Neural progenitor cell (in vitro differentiated cells): ENCODE data around the gene ZNF341. TPM values are rescaled to one million over a fixed set of nuclear protein-coding genes. Genes with fewer than 3 reads are reported as not detected.

Source experiments
- DNase-seq: peaks from one replicate; pipeline ENCODE4 v3.0.0-alpha.2; 2016; ENCODE audit warnings: low spot score
- H2AFZ ChIP-seq: fragments of 200-600 bp; sonication (generic); replicated peaks from 2 replicates; pipeline ENCODE4 v1.6.1; 2016; ENCODE audit warnings: antibody characterized with exemption
- H3F3A ChIP-seq: fragments of 200-600 bp; sonication (generic); 2 replicates; pipeline ENCODE4 v1.6.1; 2016; ENCODE audit warnings: antibody characterized with exemption, low read depth
- H3K27ac ChIP-seq: fragments of 200-600 bp; sonication (generic); 2 replicates; pipeline ENCODE4 v1.5.1; 2016; ENCODE audit warnings: mild to moderate bottlenecking
- H3K27me3 ChIP-seq: fragments of 200-600 bp; sonication (generic); 2 replicates; pipeline ENCODE4 v1.6.1; 2016; ENCODE audit warnings: mild to moderate bottlenecking, moderate library complexity
- H3K36me3 ChIP-seq: fragments of 200-600 bp; sonication (generic); 2 replicates; pipeline ENCODE4 v1.5.1; 2016
- H3K4me1 ChIP-seq: fragments of 200-600 bp; sonication (generic); 2 replicates; pipeline ENCODE4 v1.6.1; 2016; ENCODE audit warnings: mixed run types
- H3K4me2 ChIP-seq: fragments of 200-600 bp; sonication (generic); 2 replicates; pipeline ENCODE4 v1.6.1; 2016
- H3K4me3 ChIP-seq: fragments of 200-600 bp; sonication (generic); 2 replicates; pipeline ENCODE4 v1.5.1; 2016
- H3K79me2 ChIP-seq: fragments of 200-600 bp; sonication (generic); 2 replicates; pipeline ENCODE4 v1.6.1; 2016; ENCODE audit warnings: low read depth
- H3K9ac ChIP-seq: fragments of 200-600 bp; sonication (generic); 2 replicates; pipeline ENCODE4 v1.6.1; 2016
- H3K9me3 ChIP-seq: fragments of 200-600 bp; sonication (generic); 2 replicates; pipeline ENCODE4 v1.5.1; 2016; ENCODE audit warnings: low read depth
- H4K20me1 ChIP-seq: fragments of 200-600 bp; sonication (generic); 2 replicates; pipeline ENCODE4 v1.6.1; 2016; ENCODE audit warnings: low read depth
- H3K27ac Mint-ChIP-seq: 3 replicates; pipeline ENCODE4 v1.8.0; 2021; ENCODE audit warnings: mixed read lengths
- H3K27me3 Mint-ChIP-seq: 2 replicates; pipeline ENCODE4 v1.8.0; 2022; ENCODE audit warnings: low read depth, mild to moderate bottlenecking, inconsistent platforms, moderate library complexity, mixed read lengths; ENCODE audit not compliant: insufficient read depth
- H3K36me3 Mint-ChIP-seq: 3 replicates; pipeline ENCODE4 v1.8.0; 2021; ENCODE audit warnings: mixed read lengths
- H3K4me1 Mint-ChIP-seq: 3 replicates; pipeline ENCODE4 v1.8.0; 2021; ENCODE audit warnings: mixed read lengths
- H3K4me3 Mint-ChIP-seq: 3 replicates; pipeline ENCODE4 v1.8.0; 2021; ENCODE audit warnings: mild to moderate bottlenecking, moderate library complexity, mixed read lengths
- H3K9me3 Mint-ChIP-seq: 3 replicates; pipeline ENCODE4 v1.8.0; 2020; ENCODE audit warnings: mixed read lengths
- CTCF ChIP-seq: fragments of 200-600 bp; sonication (generic); IDR thresholded peaks from 2 replicates; pipeline ENCODE4 v1.5.1; 2017; ENCODE audit warnings: antibody characterized with exemption, mild to moderate bottlenecking
- EZH2 ChIP-seq: fragments of 200-600 bp; sonication (generic); IDR thresholded peaks from 2 replicates; pipeline ENCODE4 v1.6.1; 2017; ENCODE audit warnings: antibody characterized with exemption, mild to moderate bottlenecking, moderate library complexity
- EZH2phosphoT487 ChIP-seq: fragments of 200-600 bp; sonication (generic); IDR thresholded peaks from 2 replicates; pipeline ENCODE4 v1.6.1; 2017; ENCODE audit warnings: antibody characterized with exemption
- total RNA-seq: library from RNA; depleted of rRNA; stranded (reverse); fragments of >200 nt; gene quantifications from 2 replicates; pipeline ENCODE4 v1.2.3, GENCODE V29; 2015; ENCODE audit warnings: low replicate concordance

ZNF341 gene
- total RNA-seq, 1 donor from 2014 or later = 0.82 TPM

DNA sequence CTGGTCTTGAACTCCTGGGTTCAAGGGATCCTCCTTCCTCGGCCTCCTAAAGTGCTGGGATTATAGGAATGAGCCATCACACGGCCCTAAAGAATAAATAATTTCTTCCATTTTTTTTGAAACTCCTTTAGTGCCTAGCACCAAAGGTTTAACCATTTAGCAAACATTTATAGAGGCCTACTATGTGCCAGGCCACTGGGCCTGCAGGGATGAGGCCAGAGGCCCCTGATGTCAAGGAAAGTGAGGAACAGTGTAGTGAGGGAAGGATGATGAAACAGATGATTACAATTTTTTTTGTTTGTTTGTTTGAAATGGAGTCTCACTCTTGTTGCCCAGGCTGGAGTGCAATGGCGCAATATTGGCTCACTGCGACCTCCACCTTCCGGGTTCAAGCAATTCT is 33.8 kb downstream of the ZNF341 start:
- no peaks in the 10 kb centered on the region for H3K9me3 Mint-ChIP-seq
- no peak overlapping the region for H3K4me3 Mint-ChIP-seq
- no peak overlapping the region for H2AFZ ChIP-seq
- H3K27ac ChIP-seq = no peak overlapping the region
- H3K27me3 ChIP-seq = no peaks in the 10 kb centered on the region
- no peaks in the 10 kb centered on the region for H3K4me1 Mint-ChIP-seq
- H3K27ac Mint-ChIP-seq = no peak overlapping the region
- H3K27me3 Mint-ChIP-seq = peaks cover 2% of the 10 kb centered on the region
- TF ChIP-seq EZH2phosphoT487 (no peak), EZH2 (no peak), CTCF (no peak)
- H3K36me3 ChIP-seq = no peaks in the 10 kb centered on the region
- no peaks in the 10 kb centered on the region for H3K9me3 ChIP-seq
- no peaks in the 10 kb centered on the region for H3F3A ChIP-seq
- DNase-seq = no peak
- peaks cover 5% of the 10 kb centered on the region for H3K36me3 Mint-ChIP-seq
- H4K20me1 ChIP-seq = no peaks in the 10 kb centered on the region
- no peaks in the 10 kb centered on the region for H3K79me2 ChIP-seq
- H3K4me3 ChIP-seq = no peak overlapping the region
- no peak overlapping the region for H3K4me2 ChIP-seq
- no peak overlapping the region for H3K9ac ChIP-seq
- H3K4me1 ChIP-seq = no peaks in the 10 kb centered on the region

- no peaks in the 10 kb centered on the region for H3F3A ChIP-seq
- H3K79me2 ChIP-seq = no peaks in the 10 kb centered on the region
- H3K4me3 ChIP-seq = no peak overlapping the region
- no peak overlapping the region for H3K4me2 ChIP-seq
- H3K27ac Mint-ChIP-seq = no peak overlapping the region
- H3K4me3 Mint-ChIP-seq = no peak overlapping the region
- no peak overlapping the region for H3K9ac ChIP-seq
- no peaks in the 10 kb centered on the region for H3K27me3 ChIP-seq
- H2AFZ ChIP-seq = no peak overlapping the region
- H3K27ac ChIP-seq = no peak overlapping the region
- no peaks in the 10 kb centered on the region for H3K4me1 ChIP-seq
- H3K36me3 Mint-ChIP-seq = peaks cover 5% of the 10 kb centered on the region
- no peaks in the 10 kb centered on the region for H3K9me3 Mint-ChIP-seq
- TF ChIP-seq EZH2phosphoT487 (no peak), EZH2 (no peak)
- no peak for DNase-seq
- H3K4me1 Mint-ChIP-seq = no peaks in the 10 kb centered on the region
- no peaks in the 10 kb centered on the region for H3K9me3 ChIP-seq
- H3K27me3 Mint-ChIP-seq = peaks cover 2% of the 10 kb centered on the region
- H4K20me1 ChIP-seq = no peaks in the 10 kb centered on the region
- H3K36me3 ChIP-seq = no peaks in the 10 kb centered on the region
Measured at GRCh38 chr20:33766686-33767085, 34.9 kb downstream of the ZNF341 start.

- H3K27ac Mint-ChIP-seq = no peak overlapping the region
- H3K27me3 ChIP-seq = no peaks in the 10 kb centered on the region
- no peak for DNase-seq
- H3K79me2 ChIP-seq = no peaks in the 10 kb centered on the region
- H2AFZ ChIP-seq = no peak overlapping the region
- H3K27ac ChIP-seq = no peak overlapping the region
- no peak overlapping the region for H3K4me2 ChIP-seq
- no peaks in the 10 kb centered on the region for H3K4me1 ChIP-seq
- H3K9ac ChIP-seq = no peak overlapping the region
- H3K4me1 Mint-ChIP-seq = no peaks in the 10 kb centered on the region
- no peak overlapping the region for H3K4me3 Mint-ChIP-seq
- no peaks in the 10 kb centered on the region for H4K20me1 ChIP-seq
- no peaks in the 10 kb centered on the region for H3K36me3 ChIP-seq
- peaks cover 2% of the 10 kb centered on the region for H3K27me3 Mint-ChIP-seq
- H3K4me3 ChIP-seq = no peak overlapping the region
- H3K36me3 Mint-ChIP-seq = peaks cover 3% of the 10 kb centered on the region
- H3F3A ChIP-seq = no peaks in the 10 kb centered on the region
- TF ChIP-seq EZH2phosphoT487 (no peak), EZH2 (no peak), CTCF (no peak)
- H3K9me3 ChIP-seq = no peaks in the 10 kb centered on the region
- no peaks in the 10 kb centered on the region for H3K9me3 Mint-ChIP-seq
Measured at GRCh38 chr20:33767777-33768138, 36.0 kb downstream of the ZNF341 start.

DNA sequence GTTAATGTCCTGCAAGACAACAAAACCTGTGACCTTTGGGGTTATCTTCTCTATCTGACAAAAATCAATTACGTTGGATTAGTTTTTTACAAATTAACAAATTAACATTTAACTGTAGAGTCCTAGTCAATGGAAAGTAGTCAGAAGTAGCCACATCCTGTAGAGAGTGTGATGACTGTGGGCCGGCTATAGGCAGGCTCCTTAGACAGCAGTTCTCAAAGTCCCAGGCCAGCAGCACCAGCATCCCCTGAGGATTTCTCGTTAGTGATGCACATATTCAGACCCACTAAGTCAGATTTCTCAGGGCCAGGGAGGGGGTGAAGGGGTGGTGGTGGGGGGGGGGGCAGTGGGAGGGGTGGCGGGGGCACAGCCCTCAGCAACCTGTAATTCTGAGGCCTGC is 37.2 kb downstream of the ZNF341 start:
- Histone ChIP-seq H4K20me1 (no peaks in the 10 kb centered on the region), H3K9me3 (no peaks in the 10 kb centered on the region), H3F3A (no peaks in the 10 kb centered on the region), H3K4me2 (no peak overlapping the region), H3K79me2 (no peaks in the 10 kb centered on the region), H2AFZ (no peak overlapping the region), H3K27me3 (no peaks in the 10 kb centered on the region), H3K4me1 (no peaks in the 10 kb centered on the region), H3K4me3 (no peak overlapping the region), H3K9ac (no peak overlapping the region), H3K36me3 (no peaks in the 10 kb centered on the region), H3K27ac (no peak overlapping the region)
- Mint-ChIP-seq H3K36me3 (peaks cover 3% of the 10 kb centered on the region), H3K27ac (peak overlapping the region; percentile 37), H3K4me3 (no peak overlapping the region), H3K4me1 (no peaks in the 10 kb centered on the region), H3K27me3 (peaks cover 2% of the 10 kb centered on the region), H3K9me3 (no peaks in the 10 kb centered on the region)
- no peak for TF ChIP-seq EZH2phosphoT487
- no peak for TF ChIP-seq EZH2
- no peak for TF ChIP-seq CTCF
- no peak for DNase-seq
